Panc1 (cell line): ENCODE results near the gene FPR2. TPM values are rescaled to one million over a fixed set of nuclear protein-coding genes. Genes with fewer than 3 reads are reported as not detected.

Source experiments
- ATAC-seq: fragments of 200-7000 bp; cut with Tn5 transposase; 2 replicates; pipeline ENCODE4 v1.9.1; 2020; ENCODE audit warnings: mild to moderate bottlenecking, moderate library complexity
- BruUV-seq: library from RNA; stranded (reverse); fragments of 400-500 nt; replicated peaks from 2 replicates; lab custom pipeline; 2021; lab: Mats Ljungman, UMichigan
- CTCF ChIA-PET: fragments of 300-600 bp; sonication (Branson Sonifier 250); formaldehyde crosslinking; loops from one replicate; lab custom pipeline; 2022; ENCODE audit warnings: antibody characterized with exemption; lab: Charles Lee
- POLR2A ChIA-PET: fragments of 300-600 bp; sonication (Branson Sonifier 250); formaldehyde crosslinking; loops from one replicate; lab custom pipeline; 2022; ENCODE audit warnings: antibody characterized with exemption; lab: Charles Lee
- DNase-seq: peaks from one replicate; pipeline ENCODE4 v3.0.0-alpha.2; 2010; ENCODE audit warnings: low read depth, low spot score
- H3K27ac ChIP-seq: 2 replicates; pipeline ENCODE4 v1.5.1; 2011; ENCODE audit warnings: mild to moderate bottlenecking, low read length, inconsistent platforms
- H3K27me3 ChIP-seq: fragments of 200-500 bp; sonication (Bioruptor generic); 2 replicates; pipeline ENCODE4 v1.6.0; 2014; ENCODE audit warnings: low read length, inconsistent platforms; ENCODE audit not compliant: control insufficient read depth, insufficient read depth
- H3K36me3 ChIP-seq: fragments of 200-500 bp; sonication (Bioruptor generic); 2 replicates; pipeline ENCODE4 v1.5.1; 2014; ENCODE audit warnings: inconsistent platforms, mild to moderate bottlenecking, low read length, moderate library complexity; ENCODE audit not compliant: control insufficient read depth, insufficient read depth
- H3K4me1 ChIP-seq: 2 replicates; pipeline ENCODE4 v1.5.1; 2011; ENCODE audit warnings: inconsistent platforms, mild to moderate bottlenecking, low read length, moderate library complexity; ENCODE audit not compliant: control insufficient read depth, insufficient read depth
- H3K4me3 ChIP-seq, 2 experiments: 2 replicates each; pipeline ENCODE4 v1.5.1; 2011 to 2012; ENCODE audit warnings: low read depth in 2 of 2, low read length in 2 of 2, mild to moderate bottlenecking in 2 of 2, inconsistent platforms in 1 of 2, moderate library complexity in 1 of 2
- H3K9me3 ChIP-seq: fragments of 200-500 bp; sonication (Bioruptor generic); 2 replicates; pipeline ENCODE4 v1.5.1; 2014; ENCODE audit warnings: low read depth, mild to moderate bottlenecking, inconsistent platforms, low read length, moderate library complexity; ENCODE audit not compliant: control insufficient read depth, insufficient read depth
- CTCF ChIP-seq: fragments of 450-650 bp; IDR thresholded peaks from 2 replicates; pipeline ENCODE4 v1.5.1; 2017; ENCODE audit warnings: mild to moderate bottlenecking
- POLR2AphosphoS5 ChIP-seq: IDR thresholded peaks from 2 replicates; pipeline ENCODE4 v1.6.1; 2012; ENCODE audit warnings: mild to moderate bottlenecking, low read depth, low read length, moderate library complexity
- REST ChIP-seq, 2 experiments: IDR thresholded peaks; 2 replicates each; pipeline ENCODE4 v1.6.1; 2011 to 2012; ENCODE audit warnings: low read depth in 2 of 2, control low read depth in 1 of 2, low read length in 1 of 2, mild to moderate bottlenecking in 1 of 2, moderate library complexity in 1 of 2; ENCODE audit not compliant: insufficient read depth in 1 of 2
- SIN3A ChIP-seq: IDR thresholded peaks from 2 replicates; pipeline ENCODE4 v1.6.1; 2012; ENCODE audit warnings: low read depth, mild to moderate bottlenecking, low read length, moderate library complexity, borderline replicate concordance; ENCODE audit not compliant: insufficient read depth
- TCF7L2 ChIP-seq: IDR thresholded peaks from 2 replicates; pipeline ENCODE4 v1.6.1; 2011; ENCODE audit warnings: mild to moderate bottlenecking, low read depth, low read length, inconsistent platforms
- in situ Hi-C: cut with HindIII; loops from 2 replicates; pipeline ENCODE4 v1.10.0; 2016; ENCODE audit warnings: low sequenced_read_pairs, low pct_unique_long_range_greater_than_20kb
- intact Hi-C: fragments of 100-400 bp; cut with micrococcal nuclease; formaldehyde crosslinking; loops from one replicate; pipeline ENCODE4 v1.10.0; 2022; ENCODE audit not compliant: unreplicated experiment
- total RNA-seq: library from RNA; stranded (reverse); gene quantifications from one replicate; pipeline ENCODE4 v1.2.1, GENCODE V29; 2021; ENCODE audit not compliant: unreplicated experiment

Gene FPR2
- total RNA-seq, 1 experiment from 2014 or later: not detected

GRCh38 chr19:51808333-51808986 is 47.5 kb downstream of the FPR2 start:
- H3K27ac ChIP-seq: no peak overlapping the region
- POLR2A ChIA-PET: no interaction called here
- no TSS peak for BruUV-seq
- in situ Hi-C loops: no loop called here
- no peaks in the 10 kb centered on the region for H3K4me1 ChIP-seq
- H3K9me3 ChIP-seq: no peaks in the 10 kb centered on the region
- TF ChIP-seq POLR2AphosphoS5 (no peak), CTCF (no peak; the same call in 1 of the 2 replicates), TCF7L2 (no peak), REST (IDR thresholded peaks at IDR 0.05; ENCODE audit: insufficient read depth in 1 of 2, low read depth in 2 of 2, low read length in 1 of 2) (no peak), SIN3A (no peak)
- ATAC-seq (no peak), DNase-seq (peak; percentile 8)
- intact Hi-C loops: no loop called here
- H3K27me3 ChIP-seq: no peaks in the 10 kb centered on the region
- no peak overlapping the region for H3K4me3 ChIP-seq
- CTCF ChIA-PET: no interaction called here
- H3K36me3 ChIP-seq: no peaks in the 10 kb centered on the region

- Histone ChIP-seq H3K36me3 (no peaks in the 10 kb centered on the region), H3K27me3 (no peaks in the 10 kb centered on the region), H3K4me3 (no peak overlapping the region), H3K4me1 (no peaks in the 10 kb centered on the region), H3K27ac (no peak overlapping the region), H3K9me3 (no peaks in the 10 kb centered on the region)
- ChIA-PET CTCF (no interaction called here), POLR2A (no interaction called here)
- DNase-seq (no peak), ATAC-seq (no peak)
- TF ChIP-seq CTCF (no peak), SIN3A (no peak), REST (IDR thresholded peaks at IDR 0.05; ENCODE audit: insufficient read depth in 1 of 2, low read depth in 2 of 2, low read length in 1 of 2) (no peak), TCF7L2 (no peak), POLR2AphosphoS5 (no peak)
- no TSS peak for BruUV-seq
- intact Hi-C loops (no loop called here), in situ Hi-C loops (no loop called here)
Observed at GRCh38 chr19:51809787-51810186, 48.8 kb downstream of the FPR2 start.
